Right ventricle myocardium inferior (tissue), 1 donor: Measurements from ENCODE around the gene EHBP1L1. TPM values are rescaled to one million over a fixed set of nuclear protein-coding genes. Genes with fewer than 3 reads are reported as not detected.

Experiments
- ATAC-seq: fragments of 200-7000 bp; cut with Tn5 transposase; one replicate; pipeline ENCODE4 v1.9.1; 2020; ENCODE audit warnings: mild to moderate bottlenecking, moderate library complexity
- DNase-seq: peaks from one replicate; pipeline ENCODE4 v3.0.0; 2021; ENCODE audit errors: missing footprints
- intact Hi-C: fragments of 100-400 bp; cut with DNase I; formaldehyde crosslinking; loops from one replicate; pipeline ENCODE4 v1.11.0; 2022
- long read RNA-seq: library from polyadenylated mRNA; unstranded; transcript quantifications from one replicate; pipeline ENCODE4 v2.0.0, GENCODE V29; 2021
- total RNA-seq: library from RNA; stranded (reverse); fragmentation: NEBNext Ultra II Directional; extraction: Animal tissue kit (Norgen Biotek cat#: 25700); gene quantifications from one replicate; pipeline ENCODE4 v1.2.1, GENCODE V29; 2021
- donor health status: DM: no; HTN: yes; CAD: no; lungs with severe emphysema.

Gene EHBP1L1
- 61.0 TPM for total RNA-seq
- long read RNA-seq, full-length matches to known transcripts = 1 of 44 reads
- long read RNA-seq, partial matches to known transcripts = 18 of 44 reads
- long read RNA-seq, other reads (novel, unspliced or antisense) = 25 of 44 reads

DNA sequence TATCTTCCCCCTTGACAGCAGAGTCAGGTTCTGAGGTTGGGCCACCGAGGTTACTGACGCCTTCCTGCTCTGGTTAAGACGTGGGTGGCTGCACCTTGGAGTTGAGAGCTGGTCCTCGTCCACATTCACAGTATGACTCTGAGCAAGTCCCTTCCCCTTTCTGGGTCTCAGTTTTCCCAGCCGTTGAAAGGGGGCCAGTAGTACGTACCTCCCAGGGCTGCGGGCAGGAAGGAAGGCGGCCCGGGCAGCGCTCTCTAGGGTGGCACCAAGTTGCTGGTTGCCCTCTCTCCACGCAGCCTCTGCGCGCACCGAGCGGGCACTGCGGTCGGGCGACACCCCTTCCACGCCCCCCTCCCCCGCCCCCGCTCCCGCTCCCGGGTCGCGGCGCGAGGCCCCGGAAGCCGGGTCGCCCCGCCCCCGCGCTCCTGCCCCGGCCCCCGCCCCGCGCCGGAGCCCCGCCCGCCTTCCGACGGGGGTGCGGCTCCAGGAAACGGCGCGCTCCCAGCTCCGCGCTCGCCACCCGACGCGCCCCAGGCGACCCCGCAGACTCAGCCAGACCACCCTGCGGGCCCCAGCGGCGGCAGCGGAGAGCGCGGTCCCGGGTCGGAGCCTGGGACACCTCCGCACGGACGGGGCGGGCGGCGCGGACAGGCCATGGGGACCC, at the start of gene EHBP1L1:
EHBP1L1 (plus strand) TSS at position 486 of the 664 bp plus-strand sequence. CDS start 250 bp downstream, outside the sequence.
- peak; percentile 93 for DNase-seq
- intact Hi-C loops = no loop called here

GRCh38 chr11:65526744-65527143, 49.1 kb upstream of the EHBP1L1 start:
- intact Hi-C loops = no loop called here
- DNase-seq = no peak
- ATAC-seq = no peak

More for the DNA sequence above, at the start of gene EHBP1L1:
- ATAC-seq = peak; percentile 28

GRCh38 chr11:65528819-65529350, 47.0 kb upstream of the EHBP1L1 start:
- DNase-seq (no peak), ATAC-seq (no peak)
- intact Hi-C loops = no loop called here

DNA sequence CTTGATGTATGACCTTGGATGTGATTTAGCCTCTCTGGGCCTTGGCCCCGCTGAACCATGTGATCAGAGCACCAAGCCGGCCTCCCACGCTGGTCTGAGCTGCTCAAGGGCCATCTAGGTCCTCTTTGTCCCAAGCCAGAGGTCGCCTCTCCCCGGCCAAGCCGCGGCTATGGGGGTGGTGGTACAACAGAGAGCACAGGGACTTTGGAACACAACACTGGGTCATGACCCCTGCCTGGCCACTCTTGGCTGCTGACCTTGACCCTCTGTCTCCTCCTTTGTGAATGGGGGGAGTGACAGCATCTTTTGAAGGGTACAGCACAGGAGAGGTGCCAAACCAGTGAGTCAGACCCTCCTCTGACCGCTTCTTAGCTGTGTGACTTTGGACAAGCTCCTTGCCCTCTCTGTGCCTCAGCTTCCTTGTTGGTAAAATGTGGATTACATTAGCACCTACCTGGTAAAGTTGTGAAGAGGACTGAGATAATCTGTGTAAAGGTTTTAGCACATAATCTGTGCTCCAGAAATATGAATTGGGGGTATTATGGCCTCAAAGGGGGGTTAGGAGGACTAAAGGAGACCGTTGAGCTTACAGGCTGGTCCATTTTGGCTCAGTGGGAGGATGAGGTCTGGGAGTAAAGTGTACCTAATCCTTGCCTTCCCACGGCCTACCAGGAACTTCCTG, 46.2 kb upstream of the EHBP1L1 start:
- intact Hi-C loops = no loop called here
- ATAC-seq = no peak
- no peak for DNase-seq

DNA sequence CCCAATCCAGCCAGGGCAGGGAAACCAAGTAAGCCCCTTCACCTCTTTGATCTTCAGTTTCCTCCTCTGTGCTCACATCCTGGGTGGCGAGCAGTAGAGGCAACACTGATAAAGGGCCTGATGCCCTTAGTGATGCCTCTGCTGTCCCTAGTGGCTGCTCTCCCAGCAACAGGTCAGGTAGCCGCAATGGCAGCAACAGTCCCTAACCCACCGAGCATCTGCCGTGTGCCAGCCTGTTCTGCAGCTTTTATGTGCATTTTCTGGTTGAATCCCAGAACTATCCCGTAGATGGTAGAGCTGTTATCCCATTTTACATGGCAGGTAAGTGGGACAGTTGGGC, 45.7 kb upstream of the EHBP1L1 start:
- DNase-seq (no peak), ATAC-seq (no peak)
- intact Hi-C loops = no loop called here

- DNase-seq (no peak), ATAC-seq (no peak)
- intact Hi-C loops = no loop called here
Observed at GRCh38 chr11:65532388-65533064, 43.3 kb upstream of the EHBP1L1 start.

DNA sequence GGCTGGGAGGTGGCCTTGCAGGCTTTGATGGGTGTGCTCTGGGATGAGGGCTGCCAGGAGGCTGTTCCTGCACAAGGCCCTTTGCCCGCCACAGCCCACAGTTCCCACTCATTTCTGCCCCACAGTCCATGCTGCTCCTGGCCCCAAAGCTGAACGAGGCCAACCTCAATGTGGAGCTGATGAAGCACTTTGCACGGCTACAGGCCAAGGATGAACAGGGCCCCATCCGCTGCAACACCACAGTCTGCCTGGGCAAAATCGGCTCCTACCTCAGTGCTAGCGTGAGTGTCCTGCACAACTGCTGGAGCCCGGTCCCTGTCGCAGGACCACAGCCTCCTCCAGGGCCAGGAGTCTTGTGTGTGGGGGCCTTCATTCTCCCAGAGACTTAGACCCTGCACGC, 40.8 kb upstream of the EHBP1L1 start:
- DNase-seq (no peak), ATAC-seq (no peak)
- intact Hi-C loops = no loop called here

- intact Hi-C loops = no loop called here
- ATAC-seq (no peak), DNase-seq (no peak)
Observed at GRCh38 chr11:65536412-65537295, 39.2 kb upstream of the EHBP1L1 start.

- intact Hi-C loops = no loop called here
- no peak for DNase-seq
- no peak for ATAC-seq
Observed at GRCh38 chr11:65537296-65537597, 38.6 kb upstream of the EHBP1L1 start.

DNA sequence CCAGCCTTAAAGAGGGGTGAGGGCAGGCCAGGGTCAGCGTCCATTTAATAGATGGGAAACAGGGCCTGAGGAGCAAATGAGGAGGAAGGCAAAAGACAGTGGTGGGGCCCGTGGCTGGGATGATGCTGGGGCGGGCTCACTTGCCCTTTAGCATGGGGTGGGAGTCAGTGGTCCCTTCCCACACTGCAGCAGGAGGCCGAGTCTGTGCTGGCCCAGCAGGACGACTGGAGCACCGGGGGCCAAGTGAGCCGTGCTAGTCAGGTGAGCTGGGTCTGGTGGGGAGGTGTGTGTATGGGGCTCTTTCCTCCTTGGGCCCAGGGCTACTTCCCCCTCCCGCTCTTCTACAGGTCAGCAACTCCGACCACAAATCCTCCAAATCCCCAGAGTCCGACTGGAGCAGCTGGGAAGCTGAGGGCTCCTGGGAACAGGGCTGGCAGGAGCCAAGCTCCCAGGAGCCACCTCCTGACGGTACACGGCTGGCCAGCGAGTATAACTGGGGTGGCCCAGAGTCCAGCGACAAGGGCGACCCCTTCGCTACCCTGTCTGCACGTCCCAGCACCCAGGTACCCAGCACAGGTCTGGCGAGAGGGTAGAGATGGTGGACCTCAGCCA, 38.1 kb upstream of the EHBP1L1 start:
- no peak for DNase-seq
- intact Hi-C loops = no loop called here
- no peak for ATAC-seq

GRCh38 chr11:65538232-65538914, 37.5 kb upstream of the EHBP1L1 start:
- intact Hi-C loops = no loop called here
- ATAC-seq (no peak), DNase-seq (no peak)

DNA sequence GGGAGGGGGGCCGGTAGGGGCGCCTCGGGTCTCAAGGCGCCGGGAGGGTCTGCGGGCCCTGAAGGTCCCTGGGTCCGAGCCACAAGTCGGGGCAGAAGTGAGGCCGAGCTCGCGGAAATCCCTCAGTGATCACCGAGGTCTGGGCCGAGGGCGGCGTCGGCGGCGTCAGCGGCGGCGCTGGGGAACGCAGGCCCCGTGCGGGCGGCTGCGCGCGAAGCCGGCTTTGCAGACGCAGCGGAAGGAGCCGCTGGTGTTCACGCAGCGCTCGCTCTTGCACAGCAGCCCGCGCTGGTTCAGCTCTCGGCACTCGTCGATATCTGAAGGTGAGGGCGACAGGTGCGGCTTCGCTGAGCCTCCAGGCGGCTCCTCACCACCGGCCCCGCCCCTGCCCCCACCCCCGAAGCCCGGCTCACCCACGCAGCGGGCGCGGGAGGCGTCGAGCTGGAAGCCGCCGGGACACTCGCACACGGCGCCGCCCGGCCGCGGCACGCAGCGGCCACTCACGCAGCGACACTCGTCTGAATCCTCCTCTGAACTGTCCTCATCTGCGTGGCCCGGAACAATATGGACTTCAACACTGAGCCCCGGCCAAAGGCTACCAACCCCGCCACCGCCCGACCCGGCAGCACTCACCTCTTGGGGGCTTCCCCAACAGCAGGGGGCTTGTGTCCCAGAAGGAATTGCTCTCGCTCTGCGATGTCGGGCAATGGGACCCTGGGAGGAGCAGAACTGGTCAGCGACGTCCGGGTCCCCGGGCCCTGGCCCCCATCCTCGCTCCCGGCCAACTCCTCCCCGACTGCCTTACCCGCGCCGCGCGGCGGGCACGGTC, 36.7 kb upstream of the EHBP1L1 start:
- ATAC-seq (no peak), DNase-seq (no peak)
- intact Hi-C loops = no loop called here

DNA sequence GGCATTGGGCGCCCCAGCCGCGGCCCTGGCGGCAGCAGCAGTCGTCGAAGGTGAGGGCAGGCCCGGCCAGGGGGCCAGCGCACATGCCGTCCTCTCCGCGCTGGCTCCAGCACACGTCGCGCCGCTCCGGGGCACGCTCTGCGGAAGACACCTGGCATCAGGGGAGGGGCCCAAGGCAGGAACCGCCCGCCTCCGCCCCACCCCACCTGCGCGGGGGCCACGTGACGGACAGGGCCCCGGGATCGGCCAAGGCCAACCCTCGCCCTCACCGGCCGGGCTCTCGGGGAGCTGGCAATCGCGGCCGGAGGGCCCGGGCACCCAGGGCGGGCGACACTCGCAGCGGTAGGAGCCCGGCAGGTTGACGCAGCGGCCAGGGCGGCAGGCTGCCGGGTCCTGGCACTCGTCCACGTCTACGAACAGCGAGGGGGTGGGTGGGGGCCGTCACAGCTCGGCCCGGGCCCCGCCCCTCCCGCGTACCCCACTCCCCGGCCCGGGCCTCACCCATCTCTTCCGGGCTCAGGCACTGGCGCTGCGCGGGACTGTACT, 36.0 kb upstream of the EHBP1L1 start:
- peak; percentile 6 for ATAC-seq
- no peak for DNase-seq
- intact Hi-C loops = loop anchor here (1.0 to 2.0 kb wide), 4 partner anchors 17 to 75 kb away; partner anchors contain the start of genes MAP3K11 and PCNX3

DNA sequence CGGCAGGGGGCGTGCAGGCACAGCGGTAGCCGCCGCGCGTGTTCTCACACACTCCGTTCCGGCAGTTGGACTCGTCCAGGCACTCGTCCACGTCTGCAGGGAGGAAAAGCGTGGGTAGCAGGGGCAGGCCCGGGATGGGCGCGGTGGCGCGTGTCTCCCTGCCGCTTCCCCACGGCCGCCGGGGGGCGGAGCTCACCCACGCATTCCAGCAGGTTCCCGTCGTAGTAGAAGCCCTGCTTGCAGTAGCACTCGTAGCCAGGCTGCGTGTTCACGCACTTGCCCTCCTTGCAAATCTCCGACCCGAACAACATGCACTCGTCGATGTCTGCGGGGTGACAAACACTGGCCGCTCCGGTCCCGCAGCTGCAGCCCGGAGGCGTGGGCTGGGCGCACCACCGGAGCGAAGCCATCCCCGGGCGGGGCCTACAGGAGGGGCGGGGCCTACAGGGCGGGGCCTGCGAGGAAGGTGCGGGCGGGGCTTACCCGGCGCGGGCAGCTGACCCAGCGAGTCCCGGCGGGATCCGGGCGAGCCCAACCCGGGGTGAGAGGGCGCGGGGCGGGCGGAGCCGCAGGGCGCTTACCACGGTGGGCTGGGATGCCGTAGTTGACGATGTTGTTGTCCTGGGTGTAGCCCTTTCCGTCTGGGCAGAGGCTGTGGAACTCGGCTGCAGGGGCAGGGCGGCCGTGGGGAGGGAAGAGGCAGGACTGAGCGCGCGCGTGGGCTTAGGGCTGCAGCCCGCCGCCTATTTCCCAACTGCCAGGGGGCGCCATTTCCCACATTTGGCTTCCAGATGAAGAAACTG, 35.4 kb upstream of the EHBP1L1 start:
- DNase-seq (peak; percentile 97), ATAC-seq (peak; percentile 94)
- intact Hi-C loops = loop anchor here (1.0 to 2.0 kb wide), 5 partner anchors 17 to 74 kb away; partner anchors contain the start of genes MAP3K11, PCNX3 and ZNRD2

DNA sequence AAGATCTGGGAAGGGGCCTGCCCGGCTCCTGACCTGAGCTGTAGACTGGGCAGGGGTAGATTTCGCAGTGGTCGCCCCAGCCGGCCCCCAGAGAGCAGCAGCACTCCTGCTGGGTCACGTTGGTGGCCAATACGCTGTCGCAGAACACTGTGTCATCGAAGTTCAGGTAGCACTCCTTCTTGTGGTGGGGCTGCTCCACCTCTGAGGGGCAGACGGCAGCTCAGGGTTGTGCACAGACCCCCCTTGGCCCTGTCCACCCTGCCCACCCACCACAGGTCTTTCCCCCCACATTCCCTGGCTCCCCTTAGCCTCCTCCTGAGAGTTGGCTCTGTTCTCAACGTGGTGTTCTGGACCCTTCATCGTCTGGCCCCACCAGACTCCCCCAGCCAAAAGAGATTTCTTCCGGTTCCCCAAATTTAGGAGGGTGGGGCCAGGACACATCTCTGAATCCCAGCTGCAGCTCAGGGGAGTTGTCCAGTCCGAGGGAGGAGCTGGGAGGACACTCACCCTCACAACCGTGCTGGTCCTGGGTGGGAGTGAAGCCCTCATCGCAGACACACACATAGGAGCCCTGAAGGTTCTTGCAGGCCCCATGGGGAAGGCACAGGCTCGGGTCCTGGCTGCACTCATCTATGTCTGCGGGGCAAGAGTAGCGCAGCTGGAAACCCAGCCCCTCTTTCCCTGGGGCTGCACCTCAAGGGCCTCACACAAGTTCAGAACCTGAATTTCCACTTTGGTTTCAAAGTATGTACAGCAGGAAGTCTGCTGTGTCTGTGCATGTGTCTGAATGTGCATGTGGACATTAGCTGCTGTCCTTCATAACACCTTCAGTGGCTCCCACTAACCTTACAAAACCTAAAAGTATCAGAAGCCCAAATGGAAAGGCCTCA, 34.5 kb upstream of the EHBP1L1 start:
- ATAC-seq (no peak), DNase-seq (no peak)
- intact Hi-C loops = loop anchor here (1.0 to 2.0 kb wide), 3 partner anchors 29 to 73 kb away; partner anchors contain the start of genes MAP3K11, PCNX3 and ZNRD2
